H54 (cell line): ENCODE data around the gene MOCOS.
A peak's percentile ranks its signal among the peaks of the same experiment; 100 is the strongest.
"Not testable (repeated sequence)": the region's sequence is repeated elsewhere in the genome, so short reads cannot be mapped to it uniquely, and the experiment has no call there.

Experiments
- DNase-seq: peaks from one replicate; pipeline ENCODE4 v3.0.0; 2011; ENCODE audit warnings: low spot score, mixed read lengths; ENCODE audit not compliant: insufficient read length
- FAIRE-seq: peaks from 3 replicates; lab custom pipeline; 2011; peaks lifted over from hg19 to GRCh38; lab: Jason Lieb, UNC
- POLR2A ChIP-seq: IDR thresholded peaks from 2 replicates; pipeline ENCODE4 v1.6.1; 2011; ENCODE audit warnings: low read depth, mild to moderate bottlenecking, low read length

The MOCOS gene

GRCh38 chr18:36200354-36200771, 13.1 kb downstream of the MOCOS start:
- DNase-seq (no peak), FAIRE-seq (no peak)
- TF ChIP-seq POLR2A, result no peak

- DNase-seq (no peak), FAIRE-seq (no peak)
- no peak for TF ChIP-seq POLR2A
Observed at GRCh38 chr18:36201765-36202164, 14.5 kb downstream of the MOCOS start.

GRCh38 chr18:36203360-36203895, 16.1 kb downstream of the MOCOS start:
- DNase-seq (no peak), FAIRE-seq (no peak)
- no peak for TF ChIP-seq POLR2A

GRCh38 chr18:36205166-36205565, 17.9 kb downstream of the MOCOS start:
- no peak for DNase-seq
- TF ChIP-seq POLR2A, result no peak
- FAIRE-seq, result no peak

GRCh38 chr18:36207303-36207702, 20.0 kb downstream of the MOCOS start:
- FAIRE-seq, result no peak

GRCh38 chr18:36207969-36208368, 20.7 kb downstream of the MOCOS start:
- not testable (repeated sequence) for DNase-seq, FAIRE-seq

More at GRCh38 chr18:36207303-36207702, 20.0 kb downstream of the MOCOS start:
- TF ChIP-seq POLR2A, result no peak
- DNase-seq, result no peak

GRCh38 chr18:36211612-36212065, 24.3 kb downstream of the MOCOS start:
- no peak for TF ChIP-seq POLR2A
- DNase-seq (peak; percentile 29), FAIRE-seq (peak; percentile 87)

- no peak for TF ChIP-seq POLR2A
- FAIRE-seq, result no peak
- DNase-seq, result no peak
Observed at GRCh38 chr18:36212301-36213171, 25.2 kb downstream of the MOCOS start.

GRCh38 chr18:36214811-36215210, 27.5 kb downstream of the MOCOS start:
- TF ChIP-seq POLR2A, result no peak
- FAIRE-seq (no peak), DNase-seq (no peak)

- DNase-seq (no peak), FAIRE-seq (no peak)
- no peak for TF ChIP-seq POLR2A
Observed at GRCh38 chr18:36215577-36215976, 28.3 kb downstream of the MOCOS start.

GRCh38 chr18:36217348-36217747, 30.1 kb downstream of the MOCOS start:
- no peak for DNase-seq
- TF ChIP-seq POLR2A, result no peak
- no peak for FAIRE-seq

- TF ChIP-seq POLR2A, result no peak
- DNase-seq, result no peak
- no peak for FAIRE-seq
Observed at GRCh38 chr18:36229188-36229587, 41.9 kb downstream of the MOCOS start.

- not testable (repeated sequence) for DNase-seq, FAIRE-seq
Observed at GRCh38 chr18:36240510-36240909, 53.2 kb downstream of the MOCOS start.

GRCh38 chr18:36241831-36242230, 54.5 kb downstream of the MOCOS start:
- DNase-seq, result no peak
- FAIRE-seq, result no peak
- TF ChIP-seq POLR2A, result no peak

- no peak for TF ChIP-seq POLR2A
- no peak for FAIRE-seq
- no peak for DNase-seq
Observed at GRCh38 chr18:36247036-36247435, 59.7 kb downstream of the MOCOS start.
